Renal cortical epithelial cell (primary cell): ENCODE measurements around the gene CAD. TPM values are rescaled to one million over a fixed set of nuclear protein-coding genes. Genes with fewer than 3 reads are reported as not detected.
"Not testable (repeated sequence)": the region's sequence is repeated elsewhere in the genome, so short reads cannot be mapped to it uniquely, and the experiment has no call there.

Experiments
- DNase-seq: peaks from one replicate; pipeline ENCODE4 v3.0.0-alpha.2; 2011; ENCODE audit warnings: low read depth
- total RNA-seq: library from RNA; depleted of rRNA; stranded (reverse); fragments of >200 nt; gene quantifications from 2 replicates; pipeline ENCODE4 v1.2.3, GENCODE V29; 2014

Gene CAD
- total RNA-seq, 1 donor from 2014 or later = 53.5 TPM

DNA sequence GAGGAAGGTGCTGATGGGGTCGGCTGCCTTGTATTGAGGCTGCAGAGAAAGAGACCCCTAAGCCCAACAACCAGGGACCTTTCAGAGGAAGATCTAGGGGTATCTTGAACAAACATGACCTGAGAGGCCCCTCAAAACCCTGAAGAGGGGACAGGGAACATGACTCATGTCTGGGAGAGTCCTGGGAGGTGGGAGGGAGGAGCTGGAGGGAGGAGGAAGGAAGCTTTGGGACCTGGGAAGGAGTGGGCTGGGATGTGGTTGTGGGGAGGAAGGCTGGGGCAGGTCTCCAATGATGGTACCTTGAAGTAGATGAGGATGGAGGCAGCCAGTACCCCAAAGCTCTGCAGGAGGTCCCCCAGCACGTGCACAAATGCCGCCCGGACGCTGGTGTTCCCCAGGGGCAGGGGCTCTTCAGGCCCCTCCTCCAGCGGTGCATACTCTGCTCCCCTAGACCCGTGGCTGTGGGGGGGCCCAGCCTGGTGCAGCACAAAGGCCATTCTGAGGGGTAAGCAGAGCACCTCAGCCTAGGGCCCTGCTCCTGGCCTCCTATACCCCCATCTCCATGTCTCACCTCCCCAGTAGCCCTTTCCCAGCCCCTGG, 39.8 kb downstream of the CAD start:
- no peak for DNase-seq

DNA sequence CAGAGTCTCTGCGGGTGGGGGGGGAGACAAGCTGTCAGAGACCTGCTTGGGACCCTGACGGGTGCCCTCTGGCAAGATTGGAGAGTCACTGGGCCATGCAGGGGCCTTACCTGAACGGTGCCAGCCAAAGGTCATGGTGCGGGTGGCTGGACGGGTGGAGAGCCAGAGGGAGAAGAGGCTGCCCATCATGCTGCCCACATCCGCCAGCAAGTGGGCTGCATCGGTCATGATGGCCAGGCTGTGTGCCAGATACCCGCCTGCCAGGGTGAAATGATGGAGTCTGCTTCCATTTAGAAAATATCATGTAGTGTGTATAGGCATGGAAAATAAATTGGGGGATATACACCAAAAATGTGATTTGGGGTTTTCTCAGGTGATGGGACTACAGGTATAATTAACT, 40.9 kb downstream of the CAD start:
- DNase-seq = no peak

DNA sequence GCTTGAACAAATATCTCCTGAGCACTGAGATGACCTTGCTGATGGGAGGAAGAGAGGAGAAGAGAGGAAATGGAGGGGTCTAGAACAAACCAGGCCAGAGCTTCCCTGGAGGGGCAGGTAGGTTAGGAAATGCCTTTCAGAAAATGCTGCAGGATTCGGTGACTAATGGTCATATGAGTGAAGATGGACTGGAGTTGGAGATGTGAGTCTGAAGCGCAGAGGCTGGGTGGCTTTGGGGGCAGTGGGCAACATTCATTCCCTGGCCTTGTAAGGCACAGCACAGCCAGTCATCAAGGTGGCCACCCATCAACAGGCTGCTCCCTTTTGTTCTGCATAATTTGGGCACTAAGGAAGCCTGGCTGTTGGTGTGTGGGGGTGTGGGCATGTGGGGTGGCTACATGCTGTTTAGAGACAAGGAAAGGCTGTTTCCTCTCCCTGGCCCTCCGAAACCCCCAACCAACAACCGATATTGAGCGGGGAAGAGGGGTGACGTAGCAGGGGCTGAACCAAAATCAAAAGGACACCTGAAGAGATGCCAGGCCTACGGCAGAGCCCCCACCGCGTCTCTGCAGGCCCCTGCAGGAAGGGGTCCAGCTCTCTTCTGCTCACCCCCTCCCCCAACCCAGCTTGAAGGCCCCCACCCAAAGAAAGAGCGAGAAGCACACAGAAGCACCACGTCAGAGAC, 44.2 kb downstream of the CAD start:
- DNase-seq = no peak

- DNase-seq = no peak
These were observed 44.7 kb downstream of the CAD start for GRCh38 chr2:27261926-27262298.

DNA sequence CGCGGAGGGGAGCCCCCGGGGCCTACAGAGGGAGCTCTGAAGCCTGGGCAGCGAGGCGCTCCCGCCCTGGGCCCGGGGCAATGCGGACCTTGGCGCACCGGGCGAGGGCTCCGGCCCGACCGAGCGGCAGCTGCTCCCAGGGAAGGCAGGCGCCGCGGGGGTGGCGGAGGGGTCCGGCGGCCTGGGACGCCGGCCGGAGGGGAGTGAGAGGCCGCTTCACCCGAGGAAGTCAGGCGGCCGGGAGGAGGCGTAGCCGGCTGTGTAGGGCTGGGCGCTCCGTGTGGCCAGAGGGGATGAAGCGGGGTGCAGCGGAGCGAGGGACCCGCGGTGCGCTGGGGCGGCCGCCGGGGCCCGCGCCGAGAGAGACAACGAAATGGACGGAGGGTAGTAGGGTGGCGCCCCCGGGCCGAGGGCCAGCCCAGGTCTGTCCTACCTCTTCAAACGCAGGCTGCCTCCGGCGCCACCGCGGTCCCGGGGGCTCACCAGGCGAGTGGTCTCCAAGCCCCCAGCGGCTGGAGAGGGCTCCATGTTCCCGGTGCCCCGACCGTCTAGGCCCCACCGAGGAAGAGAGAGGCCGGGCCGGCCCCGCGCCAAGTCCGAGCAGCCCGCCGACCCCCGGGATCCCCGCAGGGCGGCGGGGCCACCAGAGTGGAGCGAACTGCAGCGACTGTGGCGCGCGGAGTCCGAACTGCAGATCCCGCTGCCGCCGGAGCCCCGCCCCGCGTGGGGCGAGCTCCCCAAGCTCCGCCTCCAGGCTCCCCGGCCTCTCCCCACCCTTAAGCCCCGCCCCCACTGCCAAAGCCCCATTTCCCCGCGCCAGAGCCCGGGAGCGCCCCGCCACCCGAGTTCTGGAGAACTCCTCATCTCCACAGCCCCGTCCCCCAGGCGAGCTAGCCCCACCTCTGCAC, 45.5 kb downstream of the CAD start, which contains the start of gene SLC30A3:
SLC30A3 (minus strand) TSS at position 669 of the 908 bp plus-strand sequence; CDS start at position 528, 141 bp downstream.
- DNase-seq = no peak

GRCh38 chr2:27263287-27264252, 46.4 kb downstream of the CAD start:
- no peak for DNase-seq

- no peak for DNase-seq
These were observed 47.1 kb downstream of the CAD start for GRCh38 chr2:27264253-27264752.

DNA sequence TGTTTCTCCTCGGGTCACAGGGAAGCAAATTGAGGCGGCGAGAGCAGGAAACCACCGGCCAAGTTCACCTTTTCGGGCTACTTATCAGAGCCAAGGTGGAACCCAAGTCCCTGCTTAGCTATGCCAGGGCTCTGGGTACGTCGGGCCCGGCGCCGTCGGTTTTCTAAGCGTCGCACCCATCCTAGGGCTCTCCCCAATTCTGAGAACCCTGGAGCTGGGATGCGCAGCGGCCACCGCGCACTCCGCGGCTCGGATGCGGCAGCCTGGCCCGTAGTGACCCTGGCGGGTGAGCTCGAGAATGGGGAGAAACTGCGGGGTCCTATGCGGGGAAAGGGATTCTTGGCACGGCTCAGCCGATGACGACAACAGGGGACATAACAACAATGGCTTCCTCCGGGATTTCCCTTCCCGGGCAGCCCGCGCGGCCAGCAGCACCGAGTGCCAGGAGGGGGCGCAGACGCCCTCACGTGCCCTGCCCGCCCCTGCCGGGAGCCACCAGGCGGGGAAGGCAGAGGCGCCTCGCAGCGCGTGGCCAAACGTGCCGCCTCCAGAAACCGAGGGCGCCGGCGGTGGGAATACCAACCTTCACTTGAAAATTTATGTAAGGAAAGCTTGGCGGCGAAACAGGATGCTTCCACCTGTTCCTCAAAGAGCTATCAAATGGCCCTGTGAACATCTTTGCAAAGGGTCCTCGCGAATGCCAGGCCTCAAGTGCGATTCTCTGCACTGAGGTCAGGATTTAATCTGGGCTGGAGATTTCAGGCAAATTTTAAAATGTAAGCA, 47.8 kb downstream of the CAD start:
- no peak for DNase-seq

- DNase-seq = no peak
These were observed 48.3 kb downstream of the CAD start for GRCh38 chr2:27265536-27265870.

- DNase-seq = not testable (repeated sequence)
These were observed 51.1 kb downstream of the CAD start for GRCh38 chr2:27268296-27268695.

GRCh38 chr2:27270131-27270530, 53.0 kb downstream of the CAD start:
- DNase-seq = no peak

DNA sequence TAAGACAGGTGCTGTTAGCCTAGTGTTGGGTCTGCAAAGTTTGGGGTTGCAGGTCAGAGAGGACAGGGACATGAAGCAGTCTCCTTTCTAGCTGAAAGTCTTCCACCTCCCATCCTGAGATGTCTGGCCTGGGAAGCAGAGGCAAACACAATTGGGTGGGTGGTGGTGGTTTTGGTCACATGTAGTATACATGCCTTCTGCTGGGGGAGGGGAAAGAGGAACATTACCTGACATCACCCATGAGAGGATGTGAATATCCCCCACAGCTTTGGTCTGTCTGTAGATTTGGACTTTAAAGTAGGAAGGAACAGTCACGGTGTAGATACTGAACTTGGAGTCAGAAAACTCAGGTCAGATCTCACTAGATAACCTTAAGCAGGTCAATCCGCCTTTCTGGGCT, 53.5 kb downstream of the CAD start:
- no peak for DNase-seq

DNA sequence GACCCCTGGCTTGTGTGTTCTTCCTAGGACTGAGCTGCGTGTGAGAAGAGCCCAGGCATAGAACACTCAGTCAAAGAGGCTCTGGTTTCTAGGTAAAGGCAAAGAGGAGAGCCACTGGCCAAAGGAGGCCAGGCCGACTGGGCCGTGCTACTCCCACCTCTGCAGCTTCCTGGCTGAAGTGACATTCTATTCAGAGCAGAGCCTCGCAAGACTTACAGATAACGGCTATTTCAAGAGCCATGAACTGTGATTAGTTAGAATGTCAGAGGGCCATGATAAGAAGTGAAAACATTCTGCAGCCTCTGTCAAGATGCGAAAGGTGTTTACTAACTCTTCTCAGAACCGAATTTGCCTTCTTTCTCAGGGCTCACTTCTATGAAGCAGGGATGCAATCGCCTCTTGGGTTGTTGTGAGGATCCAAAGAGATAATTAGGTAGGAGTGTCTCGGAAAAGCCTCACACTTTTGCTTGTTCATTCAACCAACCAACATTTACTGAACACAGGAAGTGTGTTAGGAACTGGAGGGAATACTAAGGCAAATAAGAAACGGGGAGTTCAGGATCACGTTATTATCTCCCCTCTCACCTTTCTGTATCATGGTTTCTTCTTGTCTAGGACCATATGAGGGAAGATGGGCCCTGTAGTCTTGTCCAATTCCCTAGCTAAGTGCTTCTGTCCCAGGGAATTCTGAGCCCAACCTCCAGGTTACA, 54.6 kb downstream of the CAD start:
- no peak for DNase-seq

GRCh38 chr2:27272537-27273522, 55.7 kb downstream of the CAD start:
- DNase-seq = not testable (repeated sequence)

- DNase-seq = no peak
These were observed 58.3 kb downstream of the CAD start, which contains the start of gene DNAJC5G for GRCh38 chr2:27275211-27276150. DNAJC5G (plus strand) TSS chr2:27275433; CDS start chr2:27276729, 1,296 bp downstream.

DNA sequence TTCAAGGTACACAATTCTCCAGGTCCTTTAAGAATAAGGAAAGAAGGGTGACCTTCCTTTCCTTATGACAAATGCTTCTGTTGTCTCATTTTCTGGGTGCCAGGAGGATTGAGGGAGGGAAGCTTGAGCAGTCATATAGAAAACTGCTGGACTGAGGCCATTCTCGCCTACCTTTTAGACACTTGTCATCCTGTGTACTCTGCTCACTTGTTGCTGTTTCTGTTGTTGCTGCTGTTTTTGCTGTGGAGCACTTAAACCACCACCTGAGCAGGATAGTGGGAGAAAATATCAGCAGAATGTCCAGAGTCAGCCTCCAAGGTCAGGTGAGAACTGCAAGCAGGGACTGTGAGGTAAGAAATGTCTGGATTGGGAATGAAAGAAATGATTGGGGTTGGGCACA, 60.8 kb downstream of the CAD start:
- no peak for DNase-seq

- DNase-seq = no peak
These were observed 63.7 kb downstream of the CAD start for GRCh38 chr2:27280826-27281225.
